Renal pelvis (tissue), 4 donors: ENCODE results near the gene EML1. TPM values are rescaled to one million over a fixed set of nuclear protein-coding genes. Genes with fewer than 3 reads are reported as not detected.
A peak's percentile ranks its signal among the peaks of the same experiment; 100 is the strongest.
"Not testable (repeated sequence)": the region's sequence is repeated elsewhere in the genome, so short reads cannot be mapped to it uniquely, and the experiment has no call there.

Source experiments
- DNase-seq: peaks from one replicate; pipeline ENCODE4 v3.0.0-alpha.2; 2013
- polyA plus RNA-seq, 3 donors: library from polyadenylated mRNA; unstranded; fragments of 120-200 nt; gene quantifications; one replicate each; pipeline ENCODE4 v1.2.1, GENCODE V29; 2013; ENCODE audit not compliant: insufficient read length in 3 of 3

Gene EML1
- polyA plus RNA-seq, 3 donors = 32.4 to 40.3 (median 33.6) TPM

- no peak for DNase-seq
Observed at GRCh38 chr14:99754141-99755067, 38.8 kb upstream of the EML1 start.

- no peak for DNase-seq
Observed at GRCh38 chr14:99755068-99755405, 38.2 kb upstream of the EML1 start.

- no peak for DNase-seq
Observed at GRCh38 chr14:99755629-99756603, 37.3 kb upstream of the EML1 start.

GRCh38 chr14:99756796-99757195 lies 36.4 kb upstream of the EML1 start:
- no peak for DNase-seq

- no peak for DNase-seq
Observed at GRCh38 chr14:99757331-99758070, 35.7 kb upstream of the EML1 start.

GRCh38 chr14:99758121-99758821 lies 34.9 kb upstream of the EML1 start:
- DNase-seq = peak; percentile 86

GRCh38 chr14:99758872-99759545 lies 34.2 kb upstream of the EML1 start:
- DNase-seq = no peak

- no peak for DNase-seq
Observed at GRCh38 chr14:99759546-99759925, 33.7 kb upstream of the EML1 start.

GRCh38 chr14:99760817-99761216 lies 32.4 kb upstream of the EML1 start:
- no peak for DNase-seq

- DNase-seq = not testable (repeated sequence)
Observed at GRCh38 chr14:99762911-99763310, 30.3 kb upstream of the EML1 start.

- DNase-seq = no peak
Observed at GRCh38 chr14:99763527-99764221, 29.5 kb upstream of the EML1 start.

- DNase-seq = no peak
Observed at GRCh38 chr14:99764222-99764706, 28.9 kb upstream of the EML1 start.

- no peak for DNase-seq
Observed at GRCh38 chr14:99768381-99768780, 24.8 kb upstream of the EML1 start.

GRCh38 chr14:99769123-99769522 lies 24.1 kb upstream of the EML1 start:
- no peak for DNase-seq

- no peak for DNase-seq
Observed at GRCh38 chr14:99769799-99770198, 23.4 kb upstream of the EML1 start.

GRCh38 chr14:99772371-99773283 lies 20.6 kb upstream of the EML1 start:
- no peak for DNase-seq

GRCh38 chr14:99773521-99774497 lies 19.4 kb upstream of the EML1 start:
- no peak for DNase-seq
